Hepatocyte (in vitro differentiated cells): ENCODE measurements around the gene TSFM. TPM values are rescaled to one million over a fixed set of nuclear protein-coding genes. Genes with fewer than 3 reads are reported as not detected.
A peak's percentile ranks its signal among the peaks of the same experiment; 100 is the strongest.

Source experiments
- DNase-seq: peaks from one replicate; pipeline ENCODE4 v3.0.0-alpha.2; 2016; ENCODE audit warnings: low spot score
- H2AFZ ChIP-seq: fragments of 200-600 bp; sonication (generic); 2 replicates; pipeline ENCODE4 v1.6.0; 2016; ENCODE audit warnings: antibody characterized with exemption, mild to moderate bottlenecking
- H3K27ac ChIP-seq: fragments of 200-600 bp; sonication (generic); 2 replicates; pipeline ENCODE4 v1.5.1; 2016; ENCODE audit warnings: mild to moderate bottlenecking
- H3K27me3 ChIP-seq: fragments of 200-600 bp; sonication (generic); 2 replicates; pipeline ENCODE4 v1.6.1; 2016
- H3K36me3 ChIP-seq: fragments of 200-600 bp; sonication (generic); replicated peaks from 2 replicates; pipeline ENCODE4 v1.5.1; 2016; ENCODE audit warnings: low read depth; ENCODE audit not compliant: insufficient read depth
- H3K4me1 ChIP-seq: fragments of 200-600 bp; sonication (generic); 2 replicates; pipeline ENCODE4 v1.5.1; 2016; ENCODE audit warnings: mild to moderate bottlenecking, moderate library complexity; ENCODE audit not compliant: insufficient read depth
- H3K4me2 ChIP-seq: fragments of 200-600 bp; sonication (generic); 2 replicates; pipeline ENCODE4 v1.6.0; 2016
- H3K4me3 ChIP-seq: fragments of 200-600 bp; sonication (generic); 2 replicates; pipeline ENCODE4 v1.5.1; 2016; ENCODE audit warnings: mild to moderate bottlenecking
- H3K79me2 ChIP-seq: fragments of 200-600 bp; sonication (generic); 2 replicates; pipeline ENCODE4 v1.6.0; 2017; ENCODE audit warnings: mild to moderate bottlenecking
- H3K9me2 ChIP-seq: fragments of 200-600 bp; sonication (generic); replicated peaks from 2 replicates; pipeline ENCODE4 v1.6.0; 2017; ENCODE audit warnings: mild to moderate bottlenecking; ENCODE audit not compliant: insufficient read depth
- H3K9me3 ChIP-seq: fragments of 200-600 bp; sonication (generic); 2 replicates; pipeline ENCODE4 v1.5.1; 2016; ENCODE audit warnings: low read depth, mild to moderate bottlenecking
- H4K20me1 ChIP-seq: fragments of 200-600 bp; sonication (generic); 2 replicates; pipeline ENCODE4 v1.6.0; 2016; ENCODE audit warnings: mild to moderate bottlenecking; ENCODE audit not compliant: insufficient read depth, poor library complexity, severe bottlenecking
- EZH2 ChIP-seq: fragments of 200-600 bp; sonication (generic); IDR thresholded peaks from 2 replicates; pipeline ENCODE4 v1.6.1; 2016; ENCODE audit warnings: antibody characterized with exemption, mild to moderate bottlenecking, borderline replicate concordance
- EZH2phosphoT487 ChIP-seq: fragments of 200-600 bp; sonication (generic); IDR thresholded peaks from one replicate; pipeline ENCODE4 v1.6.1; 2018; ENCODE audit warnings: antibody characterized with exemption, mild to moderate bottlenecking, low read depth, moderate library complexity; ENCODE audit not compliant: unreplicated experiment, severe bottlenecking
- WGBS: methylation state at CpG from one replicate; pipeline ENCODE4 v1.1.6; 2016; ENCODE audit warnings: low lambda C conversion rate; ENCODE audit errors: missing lambda C conversion rate; 5-methylcytosine and 5-hydroxymethylcytosine counted together
- polyA plus RNA-seq: library from polyadenylated mRNA; unstranded; fragments of >200 nt; fragmentation: Nextera tagmentation; extraction: Ambion mirVana; gene quantifications from 2 replicates; pipeline ENCODE4 v1.2.1, GENCODE V29; 2016
- total RNA-seq: library from RNA; depleted of rRNA; stranded (reverse); fragments of >200 nt; gene quantifications from 2 replicates; pipeline ENCODE4 v1.2.3, GENCODE V29; 2014
- TF ChIP-seq, protein P1 (sequence below): fragments of 200-600 bp; sonication (generic); IDR thresholded peaks from 2 replicates; pipeline ENCODE4 v1.5.1; 2016; ENCODE audit warnings: antibody characterized with exemption, mild to moderate bottlenecking; ENCODE audit not compliant: poor library complexity

TSFM gene
- total and polyA plus RNA-seq, 2 experiments from 2014 or later = 15.7 to 38.9 TPM

DNA sequence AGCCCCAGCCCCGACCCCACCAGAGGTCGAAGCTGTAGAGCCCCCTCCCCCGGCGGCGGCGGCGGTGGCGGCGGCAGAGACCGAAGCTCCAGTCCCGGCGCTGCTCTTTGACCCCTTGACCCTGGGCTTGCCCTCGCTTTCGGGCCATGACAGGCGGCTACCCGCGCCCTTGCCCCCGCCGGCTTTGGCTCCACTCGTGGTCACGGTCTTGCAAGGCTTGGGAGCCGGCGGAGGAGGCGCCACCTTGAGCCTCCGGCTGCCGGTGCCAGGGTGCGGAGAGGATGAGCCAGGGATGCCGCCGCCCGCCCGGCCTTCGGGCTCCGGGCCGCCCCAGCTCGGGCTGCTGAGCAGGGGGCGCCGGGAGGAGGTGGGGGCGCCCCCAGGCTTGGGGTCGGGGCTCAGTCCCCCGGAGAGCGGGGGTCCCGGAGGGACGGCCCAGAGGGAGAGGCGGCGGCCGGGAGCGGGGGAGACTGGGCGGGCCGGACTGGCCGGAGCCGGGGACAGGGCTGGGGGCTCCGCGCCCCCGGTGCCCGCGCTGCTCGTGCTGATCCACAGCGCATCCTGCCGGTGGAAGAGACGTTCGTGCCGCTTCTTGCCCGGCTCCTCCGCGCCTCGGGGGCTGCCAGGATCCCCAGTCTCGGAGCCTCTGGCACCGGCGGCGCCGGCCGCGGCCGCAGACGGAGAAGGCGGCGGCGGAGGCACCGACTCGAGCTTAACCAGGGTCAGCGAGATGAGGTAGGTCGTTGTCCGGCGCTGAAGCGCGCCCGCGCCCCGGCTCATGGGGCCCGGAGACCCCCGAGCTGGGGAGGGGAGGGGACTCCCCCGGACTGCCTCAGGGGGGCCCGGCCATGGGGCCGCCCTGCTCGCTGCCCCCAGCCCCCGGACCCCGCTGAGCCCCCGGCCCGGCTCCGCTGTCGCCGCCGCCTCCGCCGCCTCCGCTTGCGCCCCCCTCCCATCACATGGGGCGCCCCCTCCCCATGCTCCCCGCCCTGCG is 44.8 kb upstream of the TSFM start:
- Histone ChIP-seq H3K79me2 (no peaks in the 10 kb centered on the region), H3K4me3 (peak overlapping the region; percentile 42), H3K36me3 (no peaks in the 10 kb centered on the region), H3K4me2 (peak overlapping the region; percentile 94), H2AFZ (peak overlapping the region; percentile 68), H3K4me1 (peaks cover 23% of the 10 kb centered on the region), H3K9me3 (no peaks in the 10 kb centered on the region), H3K27me3 (peaks cover 98% of the 10 kb centered on the region), H3K9me2 (no peaks in the 10 kb centered on the region), H4K20me1 (no peaks in the 10 kb centered on the region), H3K27ac (no peak overlapping the region)
- peak; percentile 96 for TF ChIP-seq EZH2
- TF ChIP-seq, protein P1, sequence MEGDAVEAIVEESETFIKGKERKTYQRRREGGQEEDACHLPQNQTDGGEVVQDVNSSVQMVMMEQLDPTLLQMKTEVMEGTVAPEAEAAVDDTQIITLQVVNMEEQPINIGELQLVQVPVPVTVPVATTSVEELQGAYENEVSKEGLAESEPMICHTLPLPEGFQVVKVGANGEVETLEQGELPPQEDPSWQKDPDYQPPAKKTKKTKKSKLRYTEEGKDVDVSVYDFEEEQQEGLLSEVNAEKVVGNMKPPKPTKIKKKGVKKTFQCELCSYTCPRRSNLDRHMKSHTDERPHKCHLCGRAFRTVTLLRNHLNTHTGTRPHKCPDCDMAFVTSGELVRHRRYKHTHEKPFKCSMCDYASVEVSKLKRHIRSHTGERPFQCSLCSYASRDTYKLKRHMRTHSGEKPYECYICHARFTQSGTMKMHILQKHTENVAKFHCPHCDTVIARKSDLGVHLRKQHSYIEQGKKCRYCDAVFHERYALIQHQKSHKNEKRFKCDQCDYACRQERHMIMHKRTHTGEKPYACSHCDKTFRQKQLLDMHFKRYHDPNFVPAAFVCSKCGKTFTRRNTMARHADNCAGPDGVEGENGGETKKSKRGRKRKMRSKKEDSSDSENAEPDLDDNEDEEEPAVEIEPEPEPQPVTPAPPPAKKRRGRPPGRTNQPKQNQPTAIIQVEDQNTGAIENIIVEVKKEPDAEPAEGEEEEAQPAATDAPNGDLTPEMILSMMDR = peak; percentile 36
- peak; percentile 75 for TF ChIP-seq EZH2phosphoT487
- peak; percentile 60 for DNase-seq
- 1% methylated on average over 35 of the region's 110 CpGs for WGBS

DNA sequence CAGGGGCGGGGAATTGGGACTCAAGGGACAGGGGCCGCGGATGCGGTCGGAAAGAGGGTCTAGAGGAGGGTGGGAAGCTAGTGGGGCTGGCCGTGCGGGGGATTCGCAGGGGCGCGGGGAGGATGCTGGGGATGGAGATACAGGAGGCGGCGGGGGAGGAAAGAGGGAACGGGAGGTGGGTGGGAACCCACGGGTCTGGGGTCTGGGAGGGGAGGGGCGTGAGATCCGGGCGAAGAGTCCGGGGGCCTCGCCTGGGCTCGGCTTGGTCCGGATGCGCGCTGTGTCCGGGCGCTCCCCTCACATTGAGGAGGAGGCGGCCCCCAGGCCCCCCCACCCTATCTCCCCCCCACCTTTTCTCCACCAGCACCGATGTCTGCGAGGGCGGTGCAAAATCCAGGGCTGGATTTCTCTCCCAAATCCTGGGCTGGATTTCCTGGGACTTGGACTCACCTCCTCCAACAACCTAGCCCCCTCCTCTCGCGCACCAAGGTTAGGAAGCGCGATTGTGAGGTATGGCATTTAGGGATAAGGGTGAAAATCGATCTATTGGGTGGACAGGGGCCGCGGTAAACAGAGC is 43.8 kb upstream of the TSFM start, which contains the start of gene AGAP2:
TSS of gene AGAP2 (minus strand) at position 82 of the 577 bp plus-strand sequence. CDS start 496 bp downstream, outside the sequence.
- no peaks in the 10 kb centered on the region for H3K9me2 ChIP-seq
- peaks cover 23% of the 10 kb centered on the region for H3K4me1 ChIP-seq
- H3K4me2 ChIP-seq = peak within 1 kb of the TSS; percentile 94
- TF ChIP-seq, protein P1 = no peak
- TF ChIP-seq EZH2 = no peak
- no peak for TF ChIP-seq EZH2phosphoT487
- H4K20me1 ChIP-seq = no peaks in the 10 kb centered on the region
- 3% methylated on average over 9 of the region's 36 CpGs for whole genome bisulfite sequencing
- peak within 1 kb of the TSS; percentile 68 for H2AFZ ChIP-seq
- peak within 1 kb of the TSS; percentile 42 for H3K4me3 ChIP-seq
- H3K36me3 ChIP-seq = no peaks in the 10 kb centered on the region
- peaks cover 98% of the 10 kb centered on the region for H3K27me3 ChIP-seq
- no peak for DNase-seq
- no peaks in the 10 kb centered on the region for H3K79me2 ChIP-seq
- no peak within 1 kb of the TSS for H3K27ac ChIP-seq
- no peaks in the 10 kb centered on the region for H3K9me3 ChIP-seq

DNA sequence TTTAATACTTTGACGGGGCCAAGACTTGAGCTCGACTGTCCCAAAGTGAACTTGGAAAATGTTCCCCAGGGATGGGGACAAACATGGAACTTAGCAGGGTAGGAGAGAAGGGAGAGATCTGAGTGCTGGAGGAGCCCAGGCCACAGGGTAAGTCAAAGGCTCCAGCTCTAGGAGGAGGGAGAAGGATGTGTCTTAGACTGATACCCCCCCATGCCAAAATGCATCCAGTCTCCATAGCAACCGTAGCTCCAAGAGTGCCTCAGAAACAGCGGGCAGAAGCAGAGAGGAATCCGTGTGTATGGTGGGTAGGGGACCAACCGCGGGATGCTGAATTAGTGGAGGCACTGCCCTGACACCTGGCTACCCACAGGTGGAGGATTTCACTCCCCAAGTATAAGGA is 43.2 kb upstream of the TSFM start:
- Histone ChIP-seq H3K36me3 (no peaks in the 10 kb centered on the region), H3K79me2 (no peaks in the 10 kb centered on the region), H3K4me2 (peak overlapping the region; percentile 94), H2AFZ (no peak overlapping the region), H3K9me2 (no peaks in the 10 kb centered on the region), H3K27me3 (peaks cover 91% of the 10 kb centered on the region), H4K20me1 (no peaks in the 10 kb centered on the region), H3K4me3 (no peak overlapping the region), H3K4me1 (peaks cover 23% of the 10 kb centered on the region), H3K27ac (no peak overlapping the region), H3K9me3 (no peaks in the 10 kb centered on the region)
- TF ChIP-seq EZH2 = no peak
- no peak for TF ChIP-seq EZH2phosphoT487
- TF ChIP-seq, protein P1 = no peak
- DNase-seq = no peak
- WGBS = 28% methylated on average over 7 of the region's 7 CpGs
